NCI-H1105 treated with DMSO at 0.1 percent for 48 hours (cell line): ENCODE results near the gene METTL27.
"Not testable (repeated sequence)": the region's sequence is repeated elsewhere in the genome, so short reads cannot be mapped to it uniquely, and the experiment has no call there.

Experiments used
- DNase-seq: peaks from one replicate; lab custom pipeline; 2025; lab: John Stamatoyannopoulos, UW

Gene METTL27

DNA sequence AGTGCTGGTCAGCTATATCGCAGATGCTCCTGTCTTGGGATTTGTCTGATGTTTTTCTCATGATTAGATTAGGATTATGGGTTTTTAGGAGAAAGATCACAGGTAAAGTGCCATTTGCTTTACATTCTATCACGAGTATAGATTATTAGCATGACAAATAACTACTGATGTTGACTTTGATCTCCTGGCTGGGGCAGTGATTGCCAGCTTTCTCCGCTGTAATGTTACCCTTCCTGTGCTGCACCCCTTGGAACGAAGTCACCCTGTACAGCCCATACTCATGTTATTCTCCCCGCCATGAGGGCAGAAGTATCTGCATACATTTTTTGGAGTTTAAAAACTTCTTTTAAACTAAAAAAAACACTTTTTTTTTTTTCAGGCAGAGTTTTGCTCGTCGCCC, 22.3 kb downstream of the METTL27 start:
- DNase-seq: no peak

DNA sequence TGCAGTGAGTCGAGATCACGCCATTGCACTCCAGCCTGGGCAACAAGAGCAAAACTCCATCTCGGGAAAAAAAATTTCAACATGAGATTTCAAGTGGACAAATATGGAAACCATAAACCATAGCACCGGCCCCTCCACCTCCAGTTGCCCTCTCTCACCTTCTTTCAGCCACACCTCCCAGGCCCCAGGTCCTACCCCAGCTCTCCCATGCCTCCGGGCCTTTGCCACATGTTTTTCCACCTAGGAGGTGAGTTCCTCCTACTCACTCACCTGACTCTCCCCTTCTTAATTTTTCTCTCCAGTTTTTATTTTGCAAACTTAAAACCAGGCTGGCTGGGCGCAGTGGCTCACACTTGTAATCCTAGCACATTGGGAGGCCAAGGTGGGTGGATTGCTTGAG, 25.2 kb downstream of the METTL27 start:
- no peak for DNase-seq

DNA sequence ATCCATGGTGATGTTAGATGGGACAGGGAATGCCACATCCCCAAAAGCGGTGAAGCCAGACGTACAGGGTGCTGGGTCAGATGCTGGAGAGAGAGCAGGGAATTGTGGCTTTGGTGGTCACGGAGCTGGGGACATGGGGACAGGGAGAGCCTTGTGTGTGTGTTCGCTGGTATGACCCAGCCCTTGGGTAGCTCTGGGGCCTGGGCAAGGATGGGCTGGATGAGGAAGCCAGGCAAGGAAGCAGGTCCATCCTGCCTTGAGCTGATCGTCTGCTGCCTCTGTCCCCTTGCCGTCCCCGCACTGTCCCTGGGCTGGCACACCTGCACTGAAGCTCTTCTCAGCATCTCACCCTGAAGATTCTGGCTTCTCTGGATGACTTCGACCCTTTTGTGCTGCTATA, 26.9 kb downstream of the METTL27 start:
- DNase-seq: no peak

DNA sequence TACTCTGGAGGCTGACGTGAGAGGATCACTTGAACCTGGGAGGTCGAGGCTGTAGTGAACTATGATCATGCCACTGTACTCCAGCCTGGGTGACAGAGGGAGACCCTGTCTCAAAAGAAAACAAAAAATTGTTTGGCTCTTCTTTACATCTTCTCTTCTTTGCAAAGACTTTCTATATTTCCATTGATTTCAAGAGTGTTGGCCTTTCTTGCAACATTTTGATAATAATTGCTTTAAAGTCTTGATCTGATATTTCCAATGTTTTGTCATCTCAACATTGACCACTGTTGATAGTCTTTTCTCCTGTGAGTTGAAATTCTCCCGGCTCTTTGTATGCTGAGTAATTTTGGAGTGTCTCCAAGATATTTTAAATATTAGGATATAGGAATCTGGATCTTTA, 29.3 kb downstream of the METTL27 start:
- no peak for DNase-seq

DNA sequence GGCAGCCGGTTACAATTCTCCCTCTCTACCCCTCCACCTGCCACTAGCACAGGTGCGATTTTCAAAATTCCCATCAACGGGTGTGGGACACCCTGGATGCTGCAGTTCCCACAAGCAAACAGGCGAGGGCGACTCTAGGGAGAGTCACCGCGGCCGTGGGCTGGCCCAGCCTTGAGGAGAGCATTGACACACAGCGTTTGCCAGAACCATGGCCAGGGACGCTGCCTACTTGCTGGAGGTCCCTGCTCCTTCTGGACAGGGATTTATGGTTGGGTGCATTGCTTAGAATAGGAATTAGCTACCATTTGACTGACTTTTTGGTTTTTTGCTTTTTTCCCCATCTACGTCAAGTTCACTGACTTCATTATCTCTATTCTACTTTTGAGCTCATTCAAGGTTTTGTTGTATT, 30.6 kb downstream of the METTL27 start:
- peak; percentile 56 for DNase-seq

DNA sequence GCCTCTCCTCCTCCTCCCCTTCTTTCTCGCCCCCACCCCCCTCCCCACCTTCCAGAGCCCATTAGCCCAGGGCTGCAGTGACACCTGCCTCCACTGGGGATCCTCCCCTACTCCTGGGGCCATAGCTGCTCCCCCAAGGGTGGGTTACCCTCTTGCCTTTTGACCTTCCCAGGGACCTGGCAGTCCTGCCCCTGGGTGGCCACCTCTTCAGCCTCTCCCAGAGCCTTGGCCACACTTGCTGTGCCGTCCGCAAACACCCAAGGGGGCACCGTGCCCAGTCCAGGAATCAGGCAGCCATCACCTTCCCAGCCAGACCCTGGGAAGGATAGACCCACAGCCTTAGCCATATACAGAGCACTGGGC, 31.3 kb downstream of the METTL27 start:
- no peak for DNase-seq

GRCh38 chr7:73809467-73809951, 32.8 kb downstream of the METTL27 start:
- DNase-seq: no peak

DNA sequence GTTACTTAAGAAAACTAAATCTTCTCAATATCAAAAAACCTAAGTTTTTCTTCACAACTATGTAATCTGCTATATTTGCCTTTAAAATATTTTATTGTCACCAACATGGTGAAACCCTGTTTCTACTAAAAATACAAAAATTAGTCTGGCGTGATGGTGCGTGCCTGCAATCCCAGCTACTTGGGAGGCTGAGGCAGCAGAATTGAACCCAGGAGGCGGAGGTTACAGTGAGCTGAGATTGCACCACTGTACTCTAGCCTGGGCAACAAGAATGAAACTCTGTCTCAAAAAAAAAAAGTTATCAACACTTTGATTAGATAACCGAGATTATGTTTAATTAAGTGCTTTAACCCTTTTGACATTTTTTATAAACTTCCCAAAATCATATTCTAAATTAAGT, 39.9 kb downstream of the METTL27 start:
- no peak for DNase-seq

GRCh38 chr7:73801577-73801976, 40.7 kb downstream of the METTL27 start:
- no peak for DNase-seq

GRCh38 chr7:73799282-73800141, 42.8 kb downstream of the METTL27 start:
- no peak for DNase-seq

- DNase-seq: not testable (repeated sequence)
These were observed 45.1 kb downstream of the METTL27 start for GRCh38 chr7:73797176-73797575.

- not testable (repeated sequence) for DNase-seq
These were observed 45.7 kb downstream of the METTL27 start for GRCh38 chr7:73796656-73797055.

DNA sequence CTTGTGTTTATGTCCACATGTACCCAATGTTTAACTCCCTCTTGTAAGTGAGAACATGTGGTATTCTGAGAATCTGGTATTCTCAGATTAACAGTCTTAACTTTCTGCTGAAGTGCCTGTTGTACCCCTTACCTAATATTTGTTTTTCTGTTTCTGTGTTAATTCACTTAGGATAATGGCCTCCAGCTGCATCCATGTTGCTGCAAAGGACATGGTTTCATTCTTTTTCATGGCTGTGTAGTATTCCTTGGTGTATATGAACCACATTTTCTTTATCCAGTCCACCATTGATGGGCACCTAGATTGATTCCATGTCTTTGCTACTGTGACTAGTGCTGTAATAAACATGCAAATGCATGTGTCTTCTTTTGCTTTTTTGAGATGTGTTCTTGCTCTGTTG, 47.1 kb downstream of the METTL27 start:
- not testable (repeated sequence) for DNase-seq

DNA sequence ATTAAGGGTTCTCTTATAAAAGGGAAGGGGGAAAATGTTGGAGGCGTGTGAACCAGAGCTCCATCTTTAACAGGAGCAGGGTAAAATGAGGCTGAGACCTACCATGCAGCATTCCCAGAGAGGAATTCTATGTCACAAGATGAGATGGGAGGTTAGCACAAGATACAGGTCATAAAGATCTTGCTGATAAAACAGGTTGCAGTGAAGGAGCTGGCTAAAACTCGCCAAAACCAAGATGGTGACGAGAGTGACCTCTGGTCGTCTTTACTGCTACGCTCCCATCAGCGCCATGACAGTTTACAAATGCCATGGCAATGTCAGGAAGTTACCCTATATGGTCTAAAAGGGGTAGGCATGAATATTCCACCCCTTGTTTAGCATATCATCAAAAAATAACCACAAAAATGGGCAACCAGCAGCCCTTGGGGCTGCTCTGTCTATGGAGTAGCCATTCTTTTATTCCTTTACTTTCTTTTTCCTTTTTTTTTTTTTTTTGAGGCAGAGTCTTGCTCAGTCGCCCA, 51.1 kb downstream of the METTL27 start:
- DNase-seq: not testable (repeated sequence)

- DNase-seq: no peak
These were observed 53.3 kb downstream of the METTL27 start for GRCh38 chr7:73789051-73789450.

- DNase-seq: not testable (repeated sequence)
These were observed 54.6 kb downstream of the METTL27 start for GRCh38 chr7:73787786-73788048.

GRCh38 chr7:73786588-73786987, 55.7 kb downstream of the METTL27 start:
- DNase-seq: no peak
